Fibroblast of lung (primary cell): ENCODE data around the gene FNDC3B. TPM values are rescaled to one million over a fixed set of nuclear protein-coding genes. Genes with fewer than 3 reads are reported as not detected.

Experiments used
- DNase-seq, 2 donors: peaks; one replicate each; pipeline versions ENCODE4 v3.0.0 to v3.0.0-alpha.2; 2010; ENCODE audit warnings: low read depth in 2 of 2
- H2AFZ ChIP-seq: 2 replicates; pipeline ENCODE4 v1.5.1; 2012; ENCODE audit warnings: low read length, control low read depth, inconsistent platforms
- H3K27ac ChIP-seq: 2 replicates; pipeline ENCODE4 v1.5.1; 2011; ENCODE audit warnings: low read length, control low read depth; ENCODE audit not compliant: insufficient read depth
- H3K27me3 ChIP-seq: 2 replicates; pipeline ENCODE4 v1.5.1; 2011; ENCODE audit warnings: mild to moderate bottlenecking, low read length; ENCODE audit not compliant: control insufficient read depth, insufficient read depth
- H3K36me3 ChIP-seq: 2 replicates; pipeline ENCODE4 v1.5.1; 2011; ENCODE audit warnings: low read length; ENCODE audit not compliant: control insufficient read depth, insufficient read depth
- H3K4me1 ChIP-seq: 2 replicates; pipeline ENCODE4 v1.5.1; 2011; ENCODE audit warnings: low read length; ENCODE audit not compliant: control insufficient read depth, insufficient read depth; ENCODE audit errors: extremely low read depth
- H3K4me2 ChIP-seq: 2 replicates; pipeline ENCODE4 v1.5.1; 2011; ENCODE audit warnings: low read length, control low read depth; ENCODE audit not compliant: insufficient read depth; ENCODE audit errors: extremely low read depth
- H3K4me3 ChIP-seq, 4 experiments: fragments of 200-600 bp in 1 of 4; sonication (generic) in 1 of 4; replicated peaks in 1 of 4; 2 replicates each; pipeline ENCODE4 v1.5.1; 2011 to 2016; ENCODE audit warnings: low read length in 4 of 4, low read depth in 3 of 4, mild to moderate bottlenecking in 3 of 4, control low read depth in 2 of 4, inconsistent platforms in 1 of 4, mixed read lengths in 1 of 4; ENCODE audit not compliant: insufficient read depth in 1 of 4; ENCODE audit errors: control extremely low read depth in 1 of 4
- H3K79me2 ChIP-seq: 2 replicates; pipeline ENCODE4 v1.5.1; 2012; ENCODE audit warnings: mild to moderate bottlenecking, low read length, inconsistent platforms; ENCODE audit not compliant: control insufficient read depth, insufficient read depth
- H3K9ac ChIP-seq: 2 replicates; pipeline ENCODE4 v1.5.1; 2011; ENCODE audit warnings: mild to moderate bottlenecking, low read length, control low read depth; ENCODE audit not compliant: insufficient read depth
- H3K9me3 ChIP-seq: 2 replicates; pipeline ENCODE4 v1.5.1; 2012; ENCODE audit warnings: low read depth, low read length; ENCODE audit not compliant: control insufficient read depth, insufficient read depth
- H4K20me1 ChIP-seq: 2 replicates; pipeline ENCODE4 v1.5.1; 2011; ENCODE audit warnings: low read length; ENCODE audit not compliant: control insufficient read depth, insufficient read depth; ENCODE audit errors: extremely low read depth
- EZH2 ChIP-seq: IDR thresholded peaks from 2 replicates; pipeline ENCODE4 v1.5.1; 2012; ENCODE audit warnings: low read length, control low read depth, mild to moderate bottlenecking; ENCODE audit errors: missing control alignments
- polyA plus RNA-seq, 2 donors: library from polyadenylated mRNA; depleted of rRNA in 1 of 2; stranded (reverse) in 1 of 2; unstranded in 1 of 2; fragments of >200 nt; gene quantifications; 2 replicates each; pipeline ENCODE4 v1.2.1, GENCODE V29; 2011 to 2012; ENCODE audit warnings: missing spikeins in 1 of 2
- total RNA-seq: library from RNA; depleted of rRNA; stranded (reverse); fragments of >200 nt; gene quantifications from 2 replicates; pipeline ENCODE4 v1.2.1, GENCODE V29; 2014
- TF ChIP-seq, protein P1 (sequence below), 2 donors: IDR thresholded peaks in 1 of 2; conservative IDR thresholded peaks in 1 of 2; 1 replicate in 1 of 2; 2 replicates in 1 of 2; pipeline ENCODE4 v1.5.1; 2011 to 2012; ENCODE audit warnings: low read length in 2 of 2, control low read depth in 1 of 2, inconsistent platforms in 1 of 2, low read depth in 1 of 2, mild to moderate bottlenecking in 1 of 2

The FNDC3B gene
- total and polyA plus RNA-seq, 2 donors (not counting 1 experiment from before 2014, with no cell fraction given) = 26.1 to 76.8 TPM

- TF ChIP-seq EZH2 = no peak
- TF ChIP-seq, protein P1, sequence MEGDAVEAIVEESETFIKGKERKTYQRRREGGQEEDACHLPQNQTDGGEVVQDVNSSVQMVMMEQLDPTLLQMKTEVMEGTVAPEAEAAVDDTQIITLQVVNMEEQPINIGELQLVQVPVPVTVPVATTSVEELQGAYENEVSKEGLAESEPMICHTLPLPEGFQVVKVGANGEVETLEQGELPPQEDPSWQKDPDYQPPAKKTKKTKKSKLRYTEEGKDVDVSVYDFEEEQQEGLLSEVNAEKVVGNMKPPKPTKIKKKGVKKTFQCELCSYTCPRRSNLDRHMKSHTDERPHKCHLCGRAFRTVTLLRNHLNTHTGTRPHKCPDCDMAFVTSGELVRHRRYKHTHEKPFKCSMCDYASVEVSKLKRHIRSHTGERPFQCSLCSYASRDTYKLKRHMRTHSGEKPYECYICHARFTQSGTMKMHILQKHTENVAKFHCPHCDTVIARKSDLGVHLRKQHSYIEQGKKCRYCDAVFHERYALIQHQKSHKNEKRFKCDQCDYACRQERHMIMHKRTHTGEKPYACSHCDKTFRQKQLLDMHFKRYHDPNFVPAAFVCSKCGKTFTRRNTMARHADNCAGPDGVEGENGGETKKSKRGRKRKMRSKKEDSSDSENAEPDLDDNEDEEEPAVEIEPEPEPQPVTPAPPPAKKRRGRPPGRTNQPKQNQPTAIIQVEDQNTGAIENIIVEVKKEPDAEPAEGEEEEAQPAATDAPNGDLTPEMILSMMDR (conservative IDR thresholded peaks at IDR 0.05 in 1 of 2, IDR thresholded peaks at IDR 0.05 in 1 of 2; ENCODE audit: low read depth in 1 of 2, low read length in 2 of 2) = no peak
- no peak overlapping the region for H3K27ac ChIP-seq
- H3K79me2 ChIP-seq = peaks cover 72% of the 10 kb centered on the region
- H3K4me1 ChIP-seq = peaks cover 9% of the 10 kb centered on the region
- peaks cover 2% of the 10 kb centered on the region for H4K20me1 ChIP-seq
- H3K4me2 ChIP-seq = no peak overlapping the region
- no peak overlapping the region for H3K9ac ChIP-seq
- no peak overlapping the region for H2AFZ ChIP-seq
- peaks cover 1% of the 10 kb centered on the region for H3K36me3 ChIP-seq
- H3K4me3 ChIP-seq = no peak overlapping the region
- no peaks in the 10 kb centered on the region for H3K27me3 ChIP-seq
- peak; percentile 61 to 65 for DNase-seq
- no peaks in the 10 kb centered on the region for H3K9me3 ChIP-seq
Measured at GRCh38 chr3:172159962-172160538, 120.7 kb downstream of the FNDC3B start.

DNA sequence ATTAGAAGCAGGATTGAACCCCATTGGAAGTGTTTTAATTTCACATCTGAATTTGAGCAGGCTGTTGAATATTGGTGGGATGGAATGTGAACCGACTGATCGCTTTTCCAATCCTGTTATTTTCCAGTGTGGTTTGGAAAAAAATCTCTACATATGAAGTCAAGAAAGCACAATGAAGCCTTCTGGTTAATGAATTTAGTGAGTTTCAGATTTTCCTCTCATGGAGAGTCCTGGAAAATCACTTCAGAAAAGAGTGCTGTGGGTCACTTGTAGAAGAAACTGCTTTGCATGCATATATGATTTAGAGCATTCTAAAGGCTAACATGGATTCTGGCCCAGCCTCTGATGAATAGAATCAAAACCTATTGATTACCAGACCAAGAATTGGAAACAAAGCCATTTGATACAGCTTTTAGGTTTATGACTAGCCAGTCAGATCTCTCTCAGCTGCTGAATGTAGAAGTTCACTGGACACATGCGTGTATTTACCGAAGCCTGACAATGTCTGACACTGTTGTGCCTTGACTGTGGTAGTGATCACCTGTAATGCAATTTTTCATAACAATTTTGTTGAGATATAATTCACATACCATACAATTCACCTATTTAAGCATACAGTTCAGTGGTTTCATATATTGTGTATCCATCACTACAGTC, 121.9 kb downstream of the FNDC3B start:
- Histone ChIP-seq H3K27ac (no peak overlapping the region), H3K36me3 (peaks cover under 1% of the 10 kb centered on the region), H3K4me3 (no peak overlapping the region), H3K4me1 (peaks cover 8% of the 10 kb centered on the region), H2AFZ (no peak overlapping the region), H4K20me1 (peaks cover 1% of the 10 kb centered on the region), H3K27me3 (no peaks in the 10 kb centered on the region), H3K79me2 (peaks cover 69% of the 10 kb centered on the region), H3K9me3 (no peaks in the 10 kb centered on the region), H3K4me2 (no peak overlapping the region), H3K9ac (no peak overlapping the region)
- no peak for DNase-seq
- no peak for TF ChIP-seq EZH2
- TF ChIP-seq, protein P1 (conservative IDR thresholded peaks at IDR 0.05 in 1 of 2, IDR thresholded peaks at IDR 0.05 in 1 of 2; ENCODE audit: low read depth in 1 of 2, low read length in 2 of 2) = no peak

- Histone ChIP-seq H2AFZ (no peak overlapping the region), H3K4me1 (peaks cover 6% of the 10 kb centered on the region), H3K9ac (no peak overlapping the region), H3K27ac (no peak overlapping the region), H3K27me3 (no peaks in the 10 kb centered on the region), H3K4me3 (no peak overlapping the region), H3K79me2 (peaks cover 70% of the 10 kb centered on the region), H4K20me1 (no peaks in the 10 kb centered on the region), H3K4me2 (no peak overlapping the region), H3K9me3 (no peaks in the 10 kb centered on the region), H3K36me3 (no peaks in the 10 kb centered on the region)
- no peak for TF ChIP-seq EZH2
- TF ChIP-seq, protein P1 (conservative IDR thresholded peaks at IDR 0.05 in 1 of 2, IDR thresholded peaks at IDR 0.05 in 1 of 2; ENCODE audit: low read depth in 1 of 2, low read length in 2 of 2) = no peak
- DNase-seq = no peak
Measured at GRCh38 chr3:172161959-172162358, 122.6 kb downstream of the FNDC3B start.
